GM18511 (cell line): Measurements from ENCODE around the gene SORCS2.
"Not testable (repeated sequence)": the region's sequence is repeated elsewhere in the genome, so short reads cannot be mapped to it uniquely, and the experiment has no call there.

Experiments used
- ATAC-seq: cut with Tn5 transposase; IDR thresholded peaks from one replicate; pipeline ENCODE4 v1.9.1; 2021; ENCODE audit warnings: mild to moderate bottlenecking, moderate library complexity; ENCODE audit not compliant: unreplicated experiment

The SORCS2 gene

DNA sequence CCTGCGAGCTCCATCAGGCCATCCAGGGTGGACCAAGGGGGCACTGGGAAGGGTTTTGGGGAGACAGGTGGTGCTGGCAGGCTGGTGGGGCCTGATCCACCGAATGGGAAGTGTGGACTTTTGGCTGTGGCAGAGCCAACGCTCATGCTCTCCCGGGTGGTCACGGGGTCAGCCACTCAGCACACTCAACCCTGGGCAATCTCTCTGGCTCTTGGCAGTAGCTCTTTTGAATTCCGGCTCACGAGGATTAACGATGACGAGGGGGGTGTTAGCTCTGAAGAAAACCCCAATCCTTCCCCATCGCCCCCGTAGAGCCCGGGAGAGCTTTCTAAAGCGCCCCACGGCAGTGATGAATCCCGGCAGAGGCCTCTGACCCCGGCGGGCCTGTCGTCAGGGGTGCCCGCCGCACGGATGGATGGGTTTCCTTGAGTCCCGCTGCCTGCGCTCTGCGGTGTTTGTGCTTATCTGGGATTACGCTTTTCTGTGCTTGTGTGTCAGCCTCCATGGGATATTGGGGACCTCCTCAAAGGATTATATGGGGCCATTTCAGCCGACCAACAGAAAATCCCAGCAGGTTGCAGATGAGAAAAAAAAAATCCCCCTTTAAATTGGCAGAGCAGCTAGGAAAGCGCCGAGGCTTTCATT, 399.2 kb downstream of the SORCS2 start:
- ATAC-seq = no peak

- ATAC-seq = no peak
Observed at GRCh38 chr4:7593646-7594412, 401.5 kb downstream of the SORCS2 start.

GRCh38 chr4:7595934-7596461, 403.7 kb downstream of the SORCS2 start:
- ATAC-seq = no peak

DNA sequence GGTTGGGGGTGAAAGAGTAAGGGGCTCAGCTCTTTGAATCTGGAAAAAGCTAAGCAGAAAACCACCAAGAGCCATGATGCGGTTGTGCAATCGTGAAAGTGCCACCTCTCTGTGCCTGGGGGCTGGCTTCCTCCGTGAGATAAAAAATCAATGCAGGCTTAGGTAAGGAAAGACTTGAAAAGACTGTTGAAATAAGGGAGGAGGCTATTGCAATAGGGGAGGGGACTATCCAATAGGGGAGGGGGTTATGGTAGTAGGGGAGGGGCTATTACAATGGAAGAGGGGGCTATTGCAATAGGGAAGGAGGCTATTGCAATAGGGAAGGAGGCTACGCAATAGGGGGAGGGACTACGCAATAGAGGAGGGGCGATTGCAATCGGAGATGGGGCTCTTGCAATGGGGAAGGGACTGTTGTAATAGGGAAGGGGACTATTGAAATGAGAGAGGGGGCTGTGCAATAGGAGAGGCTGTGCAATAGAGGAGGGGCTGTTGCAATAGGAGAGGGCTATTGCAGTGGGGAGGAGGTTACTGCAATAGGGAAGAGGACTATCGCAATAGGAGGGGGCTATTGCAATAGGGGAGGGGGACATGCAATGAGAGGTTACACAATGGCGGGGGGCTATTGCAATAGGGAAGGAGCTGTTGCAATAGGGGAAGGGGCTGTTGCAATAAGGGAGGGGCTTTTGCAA, 404.7 kb downstream of the SORCS2 start:
- ATAC-seq = no peak

DNA sequence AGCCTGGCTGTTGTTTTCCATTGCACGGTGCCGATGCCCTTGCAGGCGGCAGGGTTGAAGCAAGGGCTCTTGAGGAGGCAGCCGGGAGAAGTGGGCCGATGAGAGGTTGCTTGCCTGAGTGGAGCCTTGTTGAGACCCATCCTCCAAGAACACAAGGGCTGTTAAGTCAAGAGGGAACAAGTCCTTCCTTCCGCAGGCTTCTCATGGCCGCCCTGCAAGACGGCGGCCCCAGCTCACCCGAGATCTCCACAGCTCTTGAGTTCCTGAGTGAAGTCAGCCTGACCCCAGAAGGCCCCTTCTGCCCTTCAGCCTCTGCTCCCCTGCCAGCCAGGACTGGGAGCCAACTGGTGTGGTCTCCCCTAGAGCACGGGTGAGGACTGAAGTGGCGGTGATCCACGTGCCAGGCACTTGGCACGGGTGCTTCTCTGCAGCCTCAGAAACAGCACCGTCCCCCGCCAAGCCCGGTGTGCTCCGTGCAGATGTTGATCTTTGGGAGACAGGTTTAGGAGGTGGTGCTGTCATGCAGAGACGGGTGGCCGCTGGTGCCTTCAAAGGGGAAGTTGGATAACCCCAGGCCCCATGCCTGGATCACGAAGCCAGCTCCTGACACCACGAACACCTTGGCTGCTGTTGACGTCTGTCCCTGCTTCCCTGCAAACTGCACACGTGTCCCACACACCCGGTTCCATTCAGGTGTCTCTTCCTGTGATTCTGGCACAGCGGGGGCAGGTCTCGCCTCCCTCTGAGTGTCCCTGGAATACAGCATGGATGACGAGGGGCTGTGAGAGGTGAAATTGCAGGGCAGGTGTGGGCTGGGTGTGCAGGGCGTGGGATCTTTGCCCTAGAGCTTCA, 406.8 kb downstream of the SORCS2 start:
- ATAC-seq = no peak

DNA sequence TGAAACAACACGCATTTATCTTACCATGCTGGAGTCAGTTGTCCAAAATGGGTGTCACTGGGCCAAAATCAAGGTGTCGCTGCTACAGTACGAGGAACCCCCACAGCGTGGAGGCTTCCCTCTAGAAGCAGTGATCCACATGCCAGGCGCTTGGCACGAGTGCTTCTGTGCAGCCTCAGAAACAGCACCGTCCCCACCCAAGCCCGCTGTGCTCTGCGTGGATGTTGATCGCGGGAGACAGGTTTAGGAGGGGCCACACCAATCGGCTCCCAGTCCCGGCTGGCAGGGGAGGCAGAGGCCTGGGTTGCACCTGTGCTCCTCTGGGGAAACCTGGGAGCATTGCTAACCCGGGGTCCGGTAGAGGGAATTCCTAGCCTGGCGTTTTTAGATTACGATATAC, 407.9 kb downstream of the SORCS2 start:
- no peak for ATAC-seq

DNA sequence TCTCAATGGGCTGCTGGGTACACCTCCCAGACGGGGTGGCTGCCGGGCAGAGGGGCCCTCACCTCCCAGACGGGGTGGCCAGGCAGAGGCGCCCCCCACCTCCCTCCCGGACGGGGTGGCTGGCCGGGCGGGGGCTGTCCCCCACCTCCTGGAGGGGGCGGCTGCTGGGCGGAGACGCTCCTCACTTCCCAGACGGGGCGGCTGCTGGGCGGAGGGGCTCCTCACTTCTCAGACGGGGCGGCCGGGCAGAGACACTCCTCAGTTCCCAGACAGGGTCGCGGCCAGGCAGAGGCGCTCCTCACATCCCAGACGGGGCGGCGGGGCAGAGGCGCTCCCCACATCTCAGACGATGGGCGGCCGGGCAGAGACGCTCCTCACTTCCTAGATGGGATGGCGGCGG, 409.8 kb downstream of the SORCS2 start:
- not testable (repeated sequence) for ATAC-seq

- no peak for ATAC-seq
Observed at GRCh38 chr4:7607156-7607910, 415.0 kb downstream of the SORCS2 start.

GRCh38 chr4:7608046-7608445, 415.7 kb downstream of the SORCS2 start:
- ATAC-seq = no peak

DNA sequence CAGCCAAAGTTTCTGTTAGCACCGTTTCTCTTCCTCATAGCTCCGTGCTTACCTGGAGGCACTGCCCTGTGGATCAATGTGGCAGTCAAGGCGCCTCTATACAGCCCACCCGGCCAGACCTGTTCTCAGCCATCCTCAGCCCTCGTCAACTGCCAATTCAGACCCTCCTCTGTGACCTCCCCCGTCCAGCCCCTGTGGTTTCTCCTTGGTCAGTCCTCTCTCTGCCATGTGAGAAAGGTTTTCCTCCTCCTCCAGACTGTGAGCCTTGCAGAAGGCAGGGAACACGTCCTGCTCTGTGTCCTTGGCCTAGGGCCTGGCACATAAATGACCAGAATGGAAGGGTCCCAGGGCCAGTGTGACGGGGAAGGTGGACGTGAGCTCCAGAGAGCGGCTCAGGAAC, 417.0 kb downstream of the SORCS2 start:
- ATAC-seq = no peak

- no peak for ATAC-seq
Observed at GRCh38 chr4:7610022-7610670, 417.8 kb downstream of the SORCS2 start.

DNA sequence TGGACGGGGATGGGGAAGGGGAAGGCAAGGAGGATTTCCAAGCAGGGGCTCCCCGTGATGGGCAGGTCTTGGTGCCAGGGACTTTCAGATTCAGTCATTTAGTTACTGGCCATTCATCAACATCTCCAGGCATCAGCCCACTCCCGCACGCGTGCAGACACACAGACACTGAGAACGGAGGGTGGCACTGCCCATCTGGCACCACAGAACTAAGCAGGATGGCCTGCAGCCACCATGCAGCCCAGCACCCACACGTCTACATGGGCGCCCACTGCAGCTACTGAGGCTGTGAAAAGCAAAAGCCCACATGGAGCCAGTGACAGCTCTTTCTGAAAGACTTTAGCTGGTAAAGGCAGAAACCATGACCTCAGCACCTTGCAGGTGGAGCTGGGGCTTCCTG, 418.5 kb downstream of the SORCS2 start:
- ATAC-seq = no peak

DNA sequence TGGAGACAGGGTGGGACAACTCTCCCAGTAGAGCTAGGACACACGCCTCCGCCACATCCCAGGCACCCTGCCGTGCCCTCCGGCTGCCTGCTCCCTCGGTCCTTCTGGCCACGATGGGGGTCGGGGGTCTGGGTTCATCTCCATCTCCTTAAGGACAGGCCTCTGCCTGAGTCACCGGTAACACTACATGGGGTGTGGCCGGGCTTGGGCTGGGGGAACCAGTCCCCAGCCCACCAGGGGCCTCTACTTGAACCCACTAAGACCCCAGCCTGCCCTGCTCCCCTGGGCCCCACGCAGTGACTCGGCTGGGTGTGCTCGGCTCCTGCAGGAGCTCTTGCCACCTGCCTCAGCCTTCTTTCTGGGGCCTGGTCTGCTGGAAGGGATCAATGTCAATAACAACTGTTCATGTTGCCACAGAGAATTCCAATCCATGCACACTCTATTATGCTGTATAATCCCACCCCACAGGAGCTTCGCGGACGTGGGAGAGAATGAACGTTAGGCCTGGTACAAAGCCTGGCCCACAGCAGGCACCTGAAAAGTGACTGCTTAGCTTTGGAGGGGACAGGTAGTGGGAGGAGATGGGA, 420.1 kb downstream of the SORCS2 start:
- no peak for ATAC-seq

GRCh38 chr4:7614350-7614949, 422.1 kb downstream of the SORCS2 start:
- ATAC-seq = no peak

GRCh38 chr4:7616193-7616592, 423.9 kb downstream of the SORCS2 start:
- ATAC-seq = no peak

DNA sequence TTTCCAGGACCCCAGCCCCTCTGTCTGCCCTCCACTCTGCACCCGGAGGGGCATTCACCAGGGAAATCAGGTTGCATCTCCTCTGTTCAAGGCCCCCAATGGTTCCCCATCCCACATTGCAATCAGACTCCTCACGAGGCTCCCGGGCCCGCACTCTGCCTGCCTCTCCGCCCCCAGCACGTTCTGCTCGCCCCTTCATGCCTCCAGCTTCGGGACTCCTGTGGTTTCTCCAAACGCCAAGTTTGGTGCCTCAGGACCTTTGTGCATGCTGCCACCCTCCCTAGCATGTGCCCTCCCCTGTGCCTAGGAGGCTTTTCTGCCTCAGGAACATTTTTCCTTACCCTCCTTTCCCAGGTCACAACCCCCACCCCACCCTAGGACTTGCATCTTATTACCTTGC, 426.0 kb downstream of the SORCS2 start:
- ATAC-seq = no peak

- no peak for ATAC-seq
Observed at GRCh38 chr4:7620086-7620813, 427.9 kb downstream of the SORCS2 start.

DNA sequence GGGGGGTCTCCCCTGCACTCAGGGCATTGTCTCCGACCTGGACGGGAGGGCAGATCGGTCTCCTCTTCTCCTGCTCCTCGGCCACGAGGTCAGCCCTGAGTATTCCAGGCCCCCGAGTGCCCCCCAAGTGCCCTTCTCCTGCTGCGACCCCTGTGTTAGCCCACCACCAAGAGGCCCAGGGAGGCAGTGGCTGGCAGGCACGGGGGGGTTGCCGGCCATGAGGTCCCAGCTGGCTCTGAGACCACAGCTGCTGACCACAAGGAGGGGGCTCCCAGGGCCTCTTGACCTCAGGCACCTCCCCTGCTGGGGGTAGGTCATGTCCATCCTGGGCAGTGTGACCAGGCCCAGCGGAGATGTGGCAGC, 428.5 kb downstream of the SORCS2 start:
- no peak for ATAC-seq
